HL-60 (cell line): Measurements from ENCODE around the gene IQGAP1.
A peak's percentile ranks its signal among the peaks of the same experiment; 100 is the strongest.

Source experiments
- CTCF ChIP-seq: IDR thresholded peaks from one replicate; pipeline ENCODE4 v1.5.1; 2011; ENCODE audit warnings: low read length, control low read depth, inconsistent platforms; ENCODE audit not compliant: insufficient read depth
- GABPA ChIP-seq: IDR thresholded peaks from 2 replicates; pipeline ENCODE4 v1.6.1; 2012; ENCODE audit warnings: low read depth
- POLR2AphosphoS5 ChIP-seq: IDR thresholded peaks from 2 replicates; pipeline ENCODE4 v1.6.1; 2012; ENCODE audit warnings: low read depth
- REST ChIP-seq: IDR thresholded peaks from 2 replicates; pipeline ENCODE4 v1.6.1; 2012; ENCODE audit warnings: low read depth; ENCODE audit not compliant: insufficient replicate concordance
- SPI1 ChIP-seq: IDR thresholded peaks from 2 replicates; pipeline ENCODE4 v1.6.1; 2012; ENCODE audit warnings: low read depth, mild to moderate bottlenecking, borderline replicate concordance

- TF ChIP-seq POLR2AphosphoS5, result no peak
- TF ChIP-seq CTCF, result no peak
- no peak for TF ChIP-seq REST
- peak; percentile 11; the same call in 1 of the 2 replicates for TF ChIP-seq GABPA
- TF ChIP-seq SPI1, result no peak
Measured at GRCh38 chr15:90400759-90401314, 12.8 kb downstream of the IQGAP1 start.
